ENCODE results near the gene GAS7. TPM values are rescaled to one million over a fixed set of nuclear protein-coding genes. Genes with fewer than 3 reads are reported as not detected.

GAS7 gene
- total and polyA plus RNA-seq, 10 of the 15 experiments (the other 5 are each of a cell fraction or from before 2014, with no cell fraction given): 2.3 to 53.4 (median 24.0) TPM

DNA sequence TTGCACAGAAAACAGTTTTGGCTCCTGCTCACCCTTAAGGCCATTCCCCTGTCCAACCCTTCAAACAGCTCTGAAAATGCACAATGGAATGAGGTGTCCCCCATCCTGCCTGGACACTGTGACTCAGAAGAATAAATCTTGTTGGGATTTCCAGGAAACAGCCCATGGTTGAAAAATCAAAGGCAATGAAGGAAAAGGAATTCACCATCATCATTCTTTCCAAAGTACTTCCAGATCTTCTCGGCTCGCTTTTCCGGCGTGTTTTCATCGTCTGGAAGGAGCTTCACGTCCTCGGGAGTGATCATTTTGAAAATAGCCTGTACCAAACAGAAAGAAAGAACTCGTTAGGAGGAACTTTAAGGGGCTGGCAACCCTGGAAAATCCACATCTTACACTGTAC is 297.6 kb downstream of the GAS7 start:
- RAD21 ChIA-PET (ENCODE audit: unreplicated experiment): no interaction called here
- BruUV-seq (replicated peaks): no TSS peak
- TF ChIP-seq SMAD5 (IDR thresholded peaks at IDR 0.05; ENCODE audit: low read depth): no peak
- no peak for TF ChIP-seq MAX (IDR thresholded peaks at IDR 0.05; ENCODE audit: low read depth, low read length)
- TF ChIP-seq HDAC2 (IDR thresholded peaks at IDR 0.05): no peak
- TF ChIP-seq YY1 (IDR thresholded peaks at IDR 0.05; ENCODE audit: low read depth, low read length): no peak
- TF ChIP-seq ZBED1 (IDR thresholded peaks at IDR 0.05; ENCODE audit: borderline replicate concordance): no peak
- TF ChIP-seq NBN (IDR thresholded peaks at IDR 0.05): no peak
- TF ChIP-seq SPI1 (IDR thresholded peaks at IDR 0.05; ENCODE audit: borderline replicate concordance, insufficient read depth, low read depth, low read length): no peak
- TF ChIP-seq ESRRA (IDR thresholded peaks at IDR 0.05; ENCODE audit: low read length): no peak
- no peak for TF ChIP-seq IKZF1 (conservative IDR thresholded peaks at IDR 0.05)
- TF ChIP-seq, protein P1, sequence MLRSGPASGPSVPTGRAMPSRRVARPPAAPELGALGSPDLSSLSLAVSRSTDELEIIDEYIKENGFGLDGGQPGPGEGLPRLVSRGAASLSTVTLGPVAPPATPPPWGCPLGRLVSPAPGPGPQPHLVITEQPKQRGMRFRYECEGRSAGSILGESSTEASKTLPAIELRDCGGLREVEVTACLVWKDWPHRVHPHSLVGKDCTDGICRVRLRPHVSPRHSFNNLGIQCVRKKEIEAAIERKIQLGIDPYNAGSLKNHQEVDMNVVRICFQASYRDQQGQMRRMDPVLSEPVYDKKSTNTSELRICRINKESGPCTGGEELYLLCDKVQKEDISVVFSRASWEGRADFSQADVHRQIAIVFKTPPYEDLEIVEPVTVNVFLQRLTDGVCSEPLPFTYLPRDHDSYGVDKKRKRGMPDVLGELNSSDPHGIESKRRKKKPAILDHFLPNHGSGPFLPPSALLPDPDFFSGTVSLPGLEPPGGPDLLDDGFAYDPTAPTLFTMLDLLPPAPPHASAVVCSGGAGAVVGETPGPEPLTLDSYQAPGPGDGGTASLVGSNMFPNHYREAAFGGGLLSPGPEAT (IDR thresholded peaks at IDR 0.05; ENCODE audit: low read depth): no peak
- TF ChIP-seq, protein P2, sequence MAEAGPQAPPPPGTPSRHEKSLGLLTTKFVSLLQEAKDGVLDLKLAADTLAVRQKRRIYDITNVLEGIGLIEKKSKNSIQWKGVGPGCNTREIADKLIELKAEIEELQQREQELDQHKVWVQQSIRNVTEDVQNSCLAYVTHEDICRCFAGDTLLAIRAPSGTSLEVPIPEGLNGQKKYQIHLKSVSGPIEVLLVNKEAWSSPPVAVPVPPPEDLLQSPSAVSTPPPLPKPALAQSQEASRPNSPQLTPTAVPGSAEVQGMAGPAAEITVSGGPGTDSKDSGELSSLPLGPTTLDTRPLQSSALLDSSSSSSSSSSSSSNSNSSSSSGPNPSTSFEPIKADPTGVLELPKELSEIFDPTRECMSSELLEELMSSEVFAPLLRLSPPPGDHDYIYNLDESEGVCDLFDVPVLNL (IDR thresholded peaks at IDR 0.05; ENCODE audit: low read depth, low read length): no peak
- TF ChIP-seq, protein P3, sequence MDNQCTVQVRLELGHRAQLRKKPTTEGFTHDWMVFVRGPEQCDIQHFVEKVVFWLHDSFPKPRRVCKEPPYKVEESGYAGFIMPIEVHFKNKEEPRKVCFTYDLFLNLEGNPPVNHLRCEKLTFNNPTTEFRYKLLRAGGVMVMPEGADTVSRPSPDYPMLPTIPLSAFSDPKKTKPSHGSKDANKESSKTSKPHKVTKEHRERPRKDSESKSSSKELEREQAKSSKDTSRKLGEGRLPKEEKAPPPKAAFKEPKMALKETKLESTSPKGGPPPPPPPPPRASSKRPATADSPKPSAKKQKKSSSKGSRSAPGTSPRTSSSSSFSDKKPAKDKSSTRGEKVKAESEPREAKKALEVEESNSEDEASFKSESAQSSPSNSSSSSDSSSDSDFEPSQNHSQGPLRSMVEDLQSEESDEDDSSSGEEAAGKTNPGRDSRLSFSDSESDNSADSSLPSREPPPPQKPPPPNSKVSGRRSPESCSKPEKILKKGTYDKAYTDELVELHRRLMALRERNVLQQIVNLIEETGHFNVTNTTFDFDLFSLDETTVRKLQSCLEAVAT (IDR thresholded peaks at IDR 0.05): no peak

More for the DNA sequence above, 297.6 kb downstream of the GAS7 start:
- no peak overlapping the region for H3K4me3 ChIP-seq
- FAIRE-seq (no peak), DNase-seq (ENCODE audit: low read depth, low spot score) (no peak), ATAC-seq (no peak)
- H3K9ac ChIP-seq (ENCODE audit: control insufficient read depth, insufficient read depth, low read length): no peak overlapping the region
- no peaks in the 10 kb centered on the region for H3K79me2 ChIP-seq (ENCODE audit: control insufficient read depth, insufficient read depth, low read length)
- peaks cover 0 to 4% of the 10 kb centered on the region in 2 experiments; a peak in 1 of 4 replicates for H3K27me3 ChIP-seq (replicated peaks in 1 of 2; ENCODE audit: control insufficient read depth in 2 of 2, insufficient read depth in 2 of 2, low read length in 1 of 2)
- no peaks in the 10 kb centered on the region for H3K9me3 ChIP-seq (replicated peaks; ENCODE audit: control insufficient read depth, insufficient read depth, low read length)
- no peaks in the 10 kb centered on the region for H3K4me1 ChIP-seq (ENCODE audit: control insufficient read depth, insufficient read depth, low read length)
- H3K4me2 ChIP-seq (ENCODE audit: control insufficient read depth, insufficient read depth): no peak overlapping the region
- no peak overlapping the region for H3K27ac ChIP-seq (ENCODE audit: control insufficient read depth, insufficient read depth)
- ChIA-PET CTCF (interaction anchor here (0.7 to 1.3 kb wide), 2 partner anchors 11 to 15 kb away, joined by 3 to 4 read pairs; no protein-coding TSS in a partner anchor), SMC1A (ENCODE audit: uncharacterized antibody, unreplicated experiment) (no interaction called here), POLR2A (no interaction called here)
- no peaks in the 10 kb centered on the region for H3K36me3 ChIP-seq (ENCODE audit: control insufficient read depth in 2 of 2, insufficient read depth in 2 of 2, low read length in 1 of 2)
- no peak overlapping the region for H2AFZ ChIP-seq (ENCODE audit: control insufficient read depth, low read depth, low read length)
- H4K20me1 ChIP-seq (ENCODE audit: control insufficient read depth, insufficient read depth): no peaks in the 10 kb centered on the region
- in situ Hi-C loops (cut with MboI): no loop called here
- WGBS (ENCODE audit: insufficient coverage, insufficient replicate concordance, low lambda C conversion rate, missing lambda C conversion rate): 18% methylated on average over 8 of the region's 8 CpGs
- intact Hi-C loops (cut with micrococcal nuclease; ENCODE audit: unreplicated experiment): no loop called here
